ENCODE measurements around the gene GALM.

GALM gene

DNA sequence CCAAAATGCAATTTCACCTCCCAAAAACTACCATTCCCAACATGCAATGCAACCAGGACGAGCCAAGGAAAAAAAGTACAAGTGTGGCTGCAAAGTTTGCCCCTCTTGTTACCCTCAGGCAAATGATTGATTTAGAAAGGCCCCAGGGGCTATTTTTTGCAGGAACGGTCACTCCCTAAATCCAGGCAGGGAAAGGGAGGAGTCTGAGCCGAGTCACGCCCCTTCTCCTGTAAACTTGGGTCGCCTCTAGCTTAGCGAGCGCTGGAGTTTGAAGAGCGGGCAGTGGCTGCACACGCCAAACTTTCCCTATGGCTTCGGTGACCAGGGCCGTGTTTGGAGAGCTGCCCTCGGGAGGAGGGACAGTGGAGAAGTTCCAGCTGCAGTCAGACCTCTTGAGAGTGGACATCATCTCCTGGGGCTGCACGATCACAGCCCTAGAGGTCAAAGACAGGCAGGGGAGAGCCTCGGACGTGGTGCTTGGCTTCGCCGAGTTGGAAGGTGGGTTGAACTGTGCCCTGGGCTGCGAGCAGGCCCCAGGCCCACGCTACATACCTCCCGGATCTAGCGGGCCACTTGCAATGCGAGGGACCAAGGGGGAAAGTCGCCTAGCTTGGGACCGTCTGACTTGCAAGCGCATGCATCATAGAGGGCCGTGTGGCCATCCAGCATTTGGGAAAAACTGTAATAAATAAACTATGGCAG lies at the start of gene GALM:
Gene GALM (plus strand): TSS at position 261 of the 702 bp plus-strand sequence. CDS start 48 bp downstream, at position 309.
- Mint-ChIP-seq H3K9me3 (no peaks in the 10 kb centered on the region), H3K27ac (peak within 1 kb of the TSS; percentile 94), H3K27me3 (no peaks in the 10 kb centered on the region), H3K36me3 (ENCODE audit: low read depth) (peaks cover 17% of the 10 kb centered on the region), H3K4me3 (peak within 1 kb of the TSS; percentile 81), H3K4me1 (peaks cover 75% of the 10 kb centered on the region)
- ATAC-seq (peak; percentile 17), DNase-seq (peak; percentile 61)

DNA sequence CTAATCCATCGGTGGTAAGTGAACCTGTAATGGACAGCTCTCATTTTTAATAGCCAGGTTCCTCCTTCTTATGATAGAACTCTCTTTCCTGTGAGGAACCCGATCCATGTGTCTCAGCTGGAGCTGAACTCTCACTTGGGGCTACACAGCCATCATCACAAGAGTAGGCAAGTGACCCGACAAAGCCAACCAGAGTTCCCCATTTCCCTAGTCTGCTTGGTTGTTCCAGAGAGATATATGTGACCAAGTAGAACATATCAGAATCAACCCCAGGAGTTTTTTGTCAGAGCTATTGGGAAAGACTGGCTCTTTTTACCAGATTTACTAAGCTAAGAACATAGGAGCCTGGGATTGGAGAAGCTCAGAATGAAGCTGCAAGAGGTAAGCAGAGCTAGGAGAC lies 48.6 kb upstream of the GALM start:
- peaks cover 54% of the 10 kb centered on the region for H3K4me1 Mint-ChIP-seq
- ATAC-seq (no peak), DNase-seq (no peak)
- H3K36me3 Mint-ChIP-seq (ENCODE audit: low read depth) = no peaks in the 10 kb centered on the region
- no peaks in the 10 kb centered on the region for H3K9me3 Mint-ChIP-seq
- peaks cover 20% of the 10 kb centered on the region for H3K27me3 Mint-ChIP-seq
- no peak overlapping the region for H3K4me3 Mint-ChIP-seq
- H3K27ac Mint-ChIP-seq = no peak overlapping the region

DNA sequence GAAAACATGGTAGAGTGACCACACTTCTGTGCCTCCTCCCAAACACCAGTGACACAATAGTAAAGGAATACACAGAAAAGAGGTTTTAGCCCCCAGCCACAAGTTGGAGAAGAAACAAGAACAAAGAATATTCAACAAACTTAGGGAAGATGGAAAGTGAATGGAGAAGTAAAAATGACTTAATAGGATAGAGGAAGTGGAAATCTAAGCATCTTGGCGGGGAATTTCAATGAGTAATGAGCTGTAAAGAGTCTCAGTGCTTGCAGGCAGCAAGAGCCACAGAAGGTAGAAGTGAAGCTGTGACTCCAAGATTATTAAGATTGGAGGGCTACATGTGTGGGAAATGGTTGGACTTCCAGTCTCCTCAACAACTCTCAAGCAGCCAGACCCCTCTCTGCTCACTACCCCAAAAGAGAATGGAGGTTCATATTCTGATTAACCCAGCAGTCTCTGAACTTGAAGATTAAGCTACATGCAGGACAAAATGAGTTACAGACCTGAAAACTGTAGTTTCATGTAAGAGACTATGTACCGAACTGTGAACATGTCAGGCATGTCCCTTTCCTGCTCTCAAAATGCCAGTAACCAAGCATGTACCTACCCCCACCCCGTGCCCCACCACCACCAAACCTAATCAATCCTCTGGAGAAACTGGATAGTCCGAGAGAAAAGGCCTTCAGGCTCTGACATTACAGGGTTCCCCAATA lies 46.3 kb upstream of the GALM start:
- no peak for DNase-seq
- Mint-ChIP-seq H3K36me3 (ENCODE audit: low read depth) (no peaks in the 10 kb centered on the region), H3K4me3 (no peak overlapping the region), H3K4me1 (peaks cover 32% of the 10 kb centered on the region), H3K27me3 (peaks cover 15% of the 10 kb centered on the region), H3K27ac (no peak overlapping the region), H3K9me3 (no peaks in the 10 kb centered on the region)
- no peak for ATAC-seq

DNA sequence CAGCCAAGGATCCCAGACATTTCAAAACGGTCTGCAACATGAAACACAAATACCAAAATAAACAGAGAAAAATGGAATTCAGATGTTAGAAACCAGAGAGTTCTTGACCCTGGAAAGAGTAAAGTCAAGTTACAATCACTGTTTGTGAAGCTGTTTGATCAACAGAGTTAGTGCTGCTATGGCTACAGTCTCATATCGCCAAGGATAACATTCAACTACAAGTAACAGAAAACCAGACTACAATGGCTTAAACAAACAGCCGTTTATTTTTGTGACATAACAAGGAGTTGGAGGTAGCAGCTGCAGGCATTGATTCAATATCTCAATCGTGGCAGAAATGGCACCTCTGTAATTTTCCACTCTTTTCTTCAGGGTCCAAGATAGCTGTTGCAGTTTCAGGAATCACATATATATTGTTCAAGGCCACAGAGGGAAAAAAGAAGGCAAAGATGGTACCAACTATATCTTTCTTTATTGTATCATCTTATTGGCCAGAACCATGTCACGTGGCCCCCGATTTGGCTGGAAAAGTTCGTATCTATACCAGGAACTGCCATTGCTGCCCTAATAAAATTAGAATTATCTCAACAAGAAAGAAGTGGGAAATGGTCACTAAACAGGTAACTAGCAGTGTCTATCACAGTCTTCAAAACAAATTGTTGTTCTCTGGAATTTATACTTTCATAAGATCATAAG lies 45.5 kb upstream of the GALM start:
- Mint-ChIP-seq H3K4me1 (peaks cover 28% of the 10 kb centered on the region), H3K9me3 (no peaks in the 10 kb centered on the region), H3K36me3 (ENCODE audit: low read depth) (no peaks in the 10 kb centered on the region), H3K27me3 (peaks cover 15% of the 10 kb centered on the region), H3K27ac (no peak overlapping the region), H3K4me3 (no peak overlapping the region)
- ATAC-seq (no peak), DNase-seq (no peak)

DNA sequence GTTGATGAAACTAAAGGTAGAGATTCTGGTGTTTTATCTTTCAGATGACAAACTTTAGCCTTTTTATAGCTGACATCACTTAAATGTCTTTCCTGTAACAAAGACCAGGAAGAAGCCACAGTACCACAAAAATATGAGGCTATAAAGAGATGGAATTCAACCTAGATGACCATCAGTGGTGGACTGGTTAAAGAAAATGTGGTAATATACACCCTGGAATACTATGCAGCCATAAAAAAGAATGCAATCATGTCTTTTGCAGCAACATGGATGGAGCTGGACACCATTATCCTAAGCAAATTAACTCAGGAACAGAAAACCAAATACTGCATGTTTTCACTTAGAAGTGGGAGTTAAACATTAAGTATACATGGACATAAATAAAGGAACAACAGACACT lies 44.9 kb upstream of the GALM start:
- no peaks in the 10 kb centered on the region for H3K36me3 Mint-ChIP-seq (ENCODE audit: low read depth)
- H3K4me3 Mint-ChIP-seq = no peak overlapping the region
- DNase-seq (no peak), ATAC-seq (no peak)
- no peak overlapping the region for H3K27ac Mint-ChIP-seq
- H3K9me3 Mint-ChIP-seq = no peaks in the 10 kb centered on the region
- H3K27me3 Mint-ChIP-seq = peaks cover 13% of the 10 kb centered on the region
- H3K4me1 Mint-ChIP-seq = peaks cover 26% of the 10 kb centered on the region

DNA sequence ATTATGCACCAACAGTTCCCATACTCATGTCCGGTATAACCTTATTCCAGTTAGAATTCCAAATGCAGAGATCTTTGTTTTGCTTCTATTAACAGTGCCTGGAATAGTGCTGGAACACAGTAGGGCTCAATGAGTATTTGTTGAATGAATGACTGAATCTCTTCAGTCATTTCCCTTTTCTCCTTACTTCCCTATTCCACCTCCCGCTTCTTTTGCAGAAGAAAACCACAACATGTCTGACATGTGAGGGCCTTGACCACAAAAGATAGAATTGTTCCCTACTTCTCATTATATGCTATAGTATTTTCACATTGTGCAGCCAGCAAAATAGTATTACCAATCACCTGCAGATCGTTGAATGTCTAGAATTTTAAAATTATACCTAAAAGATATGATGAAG lies 43.7 kb upstream of the GALM start:
- Mint-ChIP-seq H3K4me3 (no peak overlapping the region), H3K27me3 (peaks cover 13% of the 10 kb centered on the region), H3K4me1 (peaks cover 31% of the 10 kb centered on the region), H3K36me3 (ENCODE audit: low read depth) (no peaks in the 10 kb centered on the region), H3K27ac (no peak overlapping the region), H3K9me3 (no peaks in the 10 kb centered on the region)
- DNase-seq (no peak), ATAC-seq (no peak)

DNA sequence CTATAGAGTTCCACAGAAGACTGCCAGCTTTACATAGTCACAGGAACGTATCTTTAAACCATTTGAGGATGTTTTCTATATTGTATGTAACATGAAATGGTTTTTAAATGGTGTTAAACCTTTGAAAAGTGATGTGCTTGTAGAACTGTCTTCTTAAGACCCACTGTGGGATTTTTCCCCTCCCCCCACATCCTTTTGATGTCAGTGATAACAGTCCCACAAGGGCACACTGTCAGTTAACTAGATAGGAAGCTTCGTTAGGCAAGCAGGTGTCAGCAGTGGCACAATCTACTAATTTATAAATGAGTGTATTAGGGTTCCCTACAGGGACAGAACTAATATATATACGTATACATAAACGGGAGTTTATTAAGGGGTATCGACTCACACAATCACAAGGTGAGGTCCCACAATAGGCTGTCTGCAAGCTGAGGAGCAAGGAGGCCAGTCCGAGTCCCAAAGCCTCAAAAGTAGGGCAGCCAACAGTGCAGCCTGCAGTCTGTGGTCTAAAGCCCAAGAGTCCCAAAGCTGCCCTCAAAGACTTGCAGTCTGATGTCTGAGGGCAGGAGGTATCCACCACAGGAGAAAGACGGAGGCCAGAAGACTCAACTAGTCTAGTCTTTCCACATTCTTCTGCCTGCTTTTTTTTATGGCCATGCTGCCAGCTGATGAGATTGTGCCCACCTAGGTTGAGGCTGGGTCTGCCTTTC lies 39.4 kb upstream of the GALM start:
- DNase-seq = no peak
- Mint-ChIP-seq H3K36me3 (ENCODE audit: low read depth) (no peaks in the 10 kb centered on the region), H3K27ac (peak overlapping the region; percentile 42), H3K9me3 (no peaks in the 10 kb centered on the region), H3K27me3 (no peaks in the 10 kb centered on the region), H3K4me3 (no peak overlapping the region), H3K4me1 (peaks cover 20% of the 10 kb centered on the region)
- ATAC-seq = peak; percentile 40

DNA sequence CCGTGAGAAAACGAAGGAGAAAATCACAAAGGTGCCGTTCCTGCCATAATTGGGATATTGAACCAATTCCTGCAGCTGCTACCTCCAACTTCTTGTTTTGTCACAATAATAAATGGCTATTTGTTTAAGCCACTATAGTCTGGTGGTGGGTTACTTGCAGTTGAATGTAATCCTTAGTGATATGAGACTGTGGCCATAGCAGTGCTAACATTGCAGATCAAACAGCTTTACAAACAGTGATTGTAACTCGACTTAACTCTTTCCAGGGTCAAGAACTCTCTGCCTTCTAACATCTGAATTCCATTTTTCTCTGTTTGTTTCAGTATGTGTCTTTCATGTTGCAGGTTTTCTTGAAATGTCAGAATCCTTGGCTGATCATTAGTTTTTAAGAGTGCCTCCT lies 38.5 kb upstream of the GALM start:
- H3K27ac Mint-ChIP-seq = no peak overlapping the region
- H3K36me3 Mint-ChIP-seq (ENCODE audit: low read depth) = no peaks in the 10 kb centered on the region
- H3K27me3 Mint-ChIP-seq = no peaks in the 10 kb centered on the region
- H3K9me3 Mint-ChIP-seq = no peaks in the 10 kb centered on the region
- DNase-seq = no peak
- peaks cover 22% of the 10 kb centered on the region for H3K4me1 Mint-ChIP-seq
- ATAC-seq = no peak
- H3K4me3 Mint-ChIP-seq = no peak overlapping the region

DNA sequence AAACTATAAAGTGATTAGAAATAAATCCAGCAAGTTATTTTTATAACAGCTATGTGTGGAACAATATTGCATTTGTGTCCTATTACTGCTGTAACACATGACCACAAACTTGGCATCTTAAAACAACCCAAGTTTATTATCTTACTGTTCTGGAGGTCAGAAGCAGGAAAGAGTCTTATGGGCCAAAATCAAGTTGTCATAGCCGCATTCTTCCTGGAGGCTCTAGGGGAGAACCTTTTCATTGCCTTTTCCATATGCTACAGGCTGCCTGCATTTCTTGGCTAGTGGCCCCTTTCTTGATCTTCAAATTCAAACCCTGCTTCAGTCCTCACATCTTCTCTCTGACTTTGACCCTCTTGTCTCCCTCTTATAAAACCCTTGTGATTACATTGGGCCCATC lies 36.2 kb upstream of the GALM start:
- no peak overlapping the region for H3K27ac Mint-ChIP-seq
- H3K9me3 Mint-ChIP-seq = no peaks in the 10 kb centered on the region
- ATAC-seq (no peak), DNase-seq (no peak)
- H3K4me3 Mint-ChIP-seq = no peak overlapping the region
- peaks cover 35% of the 10 kb centered on the region for H3K4me1 Mint-ChIP-seq
- H3K27me3 Mint-ChIP-seq = no peaks in the 10 kb centered on the region
- no peaks in the 10 kb centered on the region for H3K36me3 Mint-ChIP-seq (ENCODE audit: low read depth)

DNA sequence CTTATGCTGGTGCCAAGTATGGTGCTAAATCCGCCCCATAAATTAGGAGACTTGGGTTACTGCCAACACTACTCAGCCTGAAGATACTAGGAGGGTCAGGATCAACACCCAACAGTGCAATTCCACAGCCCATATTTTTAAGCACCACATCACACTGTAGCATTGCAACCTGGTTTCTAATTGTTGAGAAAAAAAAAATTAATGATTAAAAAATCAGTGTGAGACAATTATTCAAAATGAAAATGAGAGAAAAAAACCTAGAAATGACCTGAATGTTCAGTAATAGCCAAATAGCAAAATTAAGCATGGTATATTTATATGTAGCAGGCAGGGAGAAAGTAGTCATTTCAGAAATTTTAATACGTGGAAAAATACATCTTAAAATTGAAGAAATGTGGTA lies 33.9 kb upstream of the GALM start:
- no peak overlapping the region for H3K27ac Mint-ChIP-seq
- peaks cover 37% of the 10 kb centered on the region for H3K4me1 Mint-ChIP-seq
- ATAC-seq (no peak), DNase-seq (no peak)
- H3K27me3 Mint-ChIP-seq = peaks cover 3% of the 10 kb centered on the region
- H3K9me3 Mint-ChIP-seq = peaks cover 4% of the 10 kb centered on the region
- no peak overlapping the region for H3K4me3 Mint-ChIP-seq
- no peaks in the 10 kb centered on the region for H3K36me3 Mint-ChIP-seq (ENCODE audit: low read depth)

DNA sequence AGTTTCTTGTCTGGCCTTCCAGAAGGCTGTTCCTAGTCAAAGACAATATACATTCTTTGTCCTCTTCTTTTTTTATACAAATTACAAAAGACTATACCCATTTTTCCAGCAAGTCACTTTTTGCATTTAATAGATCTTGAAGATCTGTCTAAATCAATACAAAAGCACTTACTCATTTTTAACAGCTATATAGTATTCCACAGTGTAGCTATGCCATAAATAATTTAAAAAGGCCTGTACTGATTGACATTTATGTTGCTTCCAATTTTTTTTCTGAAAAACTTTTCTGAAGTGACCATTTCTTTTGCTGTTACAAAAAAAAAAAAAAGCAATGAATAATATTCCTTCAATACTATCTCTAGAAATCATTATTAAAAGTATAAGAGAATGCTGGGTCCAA lies 32.9 kb upstream of the GALM start:
- Mint-ChIP-seq H3K4me3 (no peak overlapping the region), H3K27ac (no peak overlapping the region), H3K27me3 (peaks cover 3% of the 10 kb centered on the region), H3K9me3 (peaks cover 4% of the 10 kb centered on the region), H3K4me1 (peaks cover 38% of the 10 kb centered on the region), H3K36me3 (ENCODE audit: low read depth) (no peaks in the 10 kb centered on the region)
- DNase-seq (no peak), ATAC-seq (no peak)

DNA sequence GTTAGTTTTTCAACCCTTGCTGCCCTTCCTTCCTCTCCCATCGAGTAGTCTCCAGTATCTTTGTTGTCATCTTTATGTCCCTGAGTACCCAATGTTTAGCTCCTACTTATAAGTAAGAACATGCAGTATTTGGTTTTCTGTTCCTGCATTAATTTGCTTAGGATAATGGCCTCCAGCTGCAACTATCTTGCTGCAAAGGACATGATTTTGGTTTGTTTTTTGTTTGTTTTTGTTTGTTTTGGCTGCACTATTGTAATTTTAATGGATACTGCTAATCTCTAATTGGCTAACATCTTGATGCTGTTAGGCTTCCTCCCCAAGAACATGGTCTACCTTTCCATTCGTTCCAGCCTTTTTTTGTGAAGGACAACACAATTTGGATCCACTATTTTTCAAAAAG lies 32.0 kb upstream of the GALM start:
- Mint-ChIP-seq H3K9me3 (peaks cover 4% of the 10 kb centered on the region), H3K4me3 (no peak overlapping the region), H3K36me3 (ENCODE audit: low read depth) (no peaks in the 10 kb centered on the region), H3K4me1 (peaks cover 45% of the 10 kb centered on the region), H3K27me3 (peaks cover 3% of the 10 kb centered on the region), H3K27ac (no peak overlapping the region)
- ATAC-seq (no peak), DNase-seq (no peak)

DNA sequence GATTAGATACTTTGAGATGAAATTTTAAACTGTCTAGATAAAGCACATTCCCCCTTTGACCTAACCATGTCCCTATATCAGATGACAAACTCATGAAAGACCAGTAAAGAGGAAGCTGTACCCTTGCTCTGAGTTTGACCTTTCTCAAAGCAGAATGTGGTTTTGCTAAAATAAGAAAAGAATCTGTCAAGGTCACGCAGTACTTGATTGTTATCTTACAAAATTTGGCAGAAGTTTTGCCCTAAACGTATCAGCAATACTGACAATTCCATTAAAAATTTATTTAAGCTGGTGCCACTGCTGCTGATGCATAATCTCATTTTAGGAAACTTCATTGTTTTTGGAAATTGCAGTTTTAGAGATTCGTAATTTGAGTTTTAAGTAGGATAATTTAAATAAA lies 31.2 kb upstream of the GALM start:
- H3K4me3 Mint-ChIP-seq = peak overlapping the region; percentile 11

DNA sequence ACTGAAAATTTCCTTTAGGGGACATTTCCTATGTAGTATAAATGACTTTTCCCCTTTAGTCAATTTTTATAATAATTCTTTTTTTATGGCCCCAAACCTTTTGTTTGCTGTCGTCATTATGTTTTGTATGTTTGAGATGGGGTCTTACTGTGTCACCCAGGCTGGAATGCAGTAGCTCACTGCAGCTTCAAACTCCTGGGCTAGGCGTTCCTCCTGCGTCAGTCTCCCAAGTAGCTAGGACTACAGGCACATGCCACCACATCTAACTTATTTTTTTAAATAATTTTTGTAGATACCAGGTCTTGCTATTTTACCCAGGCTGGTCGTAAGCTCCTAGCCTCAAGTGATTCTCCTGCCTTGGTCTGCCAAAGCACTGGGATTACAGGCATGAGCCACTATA lies 30.8 kb upstream of the GALM start:
- Mint-ChIP-seq H3K36me3 (ENCODE audit: low read depth) (no peaks in the 10 kb centered on the region), H3K9me3 (peaks cover 4% of the 10 kb centered on the region), H3K27me3 (peaks cover 3% of the 10 kb centered on the region), H3K27ac (no peak overlapping the region), H3K4me3 (no peak overlapping the region), H3K4me1 (peaks cover 50% of the 10 kb centered on the region)
- DNase-seq (no peak), ATAC-seq (no peak)

More for the DNA sequence above, 31.2 kb upstream of the GALM start:
- no peak for DNase-seq
- Mint-ChIP-seq H3K36me3 (ENCODE audit: low read depth) (no peaks in the 10 kb centered on the region), H3K4me1 (peaks cover 48% of the 10 kb centered on the region), H3K9me3 (peaks cover 4% of the 10 kb centered on the region), H3K27me3 (peaks cover 3% of the 10 kb centered on the region), H3K27ac (peak overlapping the region; percentile 31)
- peak; percentile 95 for ATAC-seq

Data from activated naive CD8-positive, alpha-beta T cell treated with anti-CD3 and anti-CD28 coated beads, Interleukin-2, amount 50 U/mL, for 24 hours (primary cell).